ENCODE measurements around the gene KIFC3. TPM values are rescaled to one million over a fixed set of nuclear protein-coding genes. Genes with fewer than 3 reads are reported as not detected.

KIFC3 gene
- total and polyA plus RNA-seq, 2 of the 8 experiments (the other 6 are each of a cell fraction or from before 2014, with no cell fraction given): 2.1 to 7.1 TPM

- Histone ChIP-seq H3K23me2 (ENCODE audit: low read depth, low read length) (no peaks in the 10 kb centered on the region), H3K27ac (ENCODE audit: low read depth, low read length) (no peak overlapping the region), H3K18ac (ENCODE audit: extremely low read depth, low read length) (no peak overlapping the region), H4K20me1 (replicated peaks in 1 of 2; ENCODE audit: control insufficient read depth in 1 of 2, insufficient read depth in 2 of 2, low read length in 2 of 2) (no peaks in the 10 kb centered on the region), H2BK20ac (ENCODE audit: low read length) (no peak overlapping the region), H3K4me2 (ENCODE audit: insufficient read depth in 1 of 2, low read depth in 2 of 2, low read length in 2 of 2) (no peak overlapping the region), H3K27me3 (replicated peaks in 1 of 4; ENCODE audit: control insufficient read depth in 3 of 4, extremely low read depth in 1 of 4, insufficient read depth in 3 of 4, low read length in 3 of 4) (no peaks in the 10 kb centered on the region), H3K56ac (replicated peaks; ENCODE audit: insufficient read length, low read depth, low read length) (no peak overlapping the region), H3K36me3 (ENCODE audit: control insufficient read depth in 2 of 4, insufficient read depth in 4 of 4, low read length in 3 of 4) (no peaks in the 10 kb centered on the region), H4K8ac (ENCODE audit: extremely low read depth, insufficient read depth, low read length) (no peak overlapping the region), H3K9me3 (ENCODE audit: insufficient read depth in 2 of 2, low read depth in 1 of 2, low read length in 1 of 2) (no peaks in the 10 kb centered on the region), H2BK120ac (replicated peaks; ENCODE audit: low read depth, low read length) (no peak overlapping the region), H3K79me2 (ENCODE audit: control insufficient read depth in 1 of 2, insufficient read depth in 2 of 2, low read length in 2 of 2) (no peaks in the 10 kb centered on the region), H3K23ac (ENCODE audit: insufficient read length) (no peak overlapping the region), H4K5ac (ENCODE audit: insufficient read length, low read depth, low read length) (no peak overlapping the region), H2AFZ (ENCODE audit: low read length) (no peak overlapping the region), H3K79me1 (ENCODE audit: low read depth, low read length) (no peaks in the 10 kb centered on the region), H2BK5ac (ENCODE audit: low read depth, low read length) (no peak overlapping the region), H3K4me3 (ENCODE audit: extremely low read depth in 1 of 4, insufficient read depth in 2 of 4, low read depth in 3 of 4, low read length in 4 of 4) (no peak overlapping the region), H3K4me1 (replicated peaks in 1 of 4; ENCODE audit: control insufficient read depth in 3 of 4, insufficient read depth in 4 of 4, low read length in 3 of 4) (peaks cover 0 to 9% (median 7%) of the 10 kb centered on the region in 4 experiments; a peak in 4 of 7 replicates), H4K91ac (replicated peaks; ENCODE audit: insufficient read length, low read length) (no peak overlapping the region), H2BK15ac (ENCODE audit: low read length) (no peak overlapping the region), H3K14ac (ENCODE audit: insufficient read length) (no peak overlapping the region), H3K4ac (replicated peaks; ENCODE audit: insufficient read length, low read depth, low read length) (no peak overlapping the region), H2AK5ac (ENCODE audit: low read depth, low read length) (no peak overlapping the region), H3K9ac (replicated peaks in 1 of 4; ENCODE audit: extremely low read depth in 1 of 4, low read depth in 3 of 4, low read length in 3 of 4) (no peak overlapping the region), H2BK12ac (ENCODE audit: low read depth, low read length) (no peak overlapping the region)
- 90% methylated on average over 13 of the region's 13 CpGs; no CpG with 5 or more reads in 1 of the 2 experiments for WGBS, 2 experiments (ENCODE audit: extremely low coverage in 1 of 2, insufficient coverage in 1 of 2, insufficient read length in 1 of 2, insufficient replicate concordance in 2 of 2, low coverage in 1 of 2, low lambda C conversion rate in 2 of 2, missing lambda C conversion rate in 1 of 2)
- ChIA-PET POLR2A (ENCODE audit: partially characterized antibody) (interaction anchor here (1.1 kb wide), 1 partner anchor 56 kb away, joined by 3 read pairs; the partner anchor contains the start of gene KATNB1), CTCF (ENCODE audit: partially characterized antibody) (interaction anchor here (0.6 to 15.2 kb wide), 10 partner anchors 8 to 155 kb away, joined by 3 to 279 read pairs (median 4); no protein-coding TSS in a partner anchor)
- DNase-seq (ENCODE audit: low read depth in 1 of 2, low spot score in 2 of 2) (no peak), FAIRE-seq (no peak)
- TF ChIP-seq TAF7 (optimal IDR thresholded peaks at IDR 0.05; ENCODE audit: borderline replicate concordance, low read depth, low read length) (no peak), HDAC2 (IDR thresholded peaks at IDR 0.05; ENCODE audit: borderline replicate concordance in 1 of 2, low read depth in 2 of 2, low read length in 2 of 2) (no peak), CEBPB (IDR thresholded peaks at IDR 0.05; ENCODE audit: low read depth, low read length) (no peak), CBX5 (IDR thresholded peaks at IDR 0.05; ENCODE audit: low read depth, low read length) (no peak), CTCF (IDR thresholded peaks at IDR 0.05; ENCODE audit: control extremely low read depth in 1 of 3, insufficient read depth in 1 of 3, low read depth in 1 of 3, low read length in 3 of 3) (no peak), SP2 (IDR thresholded peaks at IDR 0.05; ENCODE audit: low read length) (no peak), CTBP2 (IDR thresholded peaks at IDR 0.05; ENCODE audit: borderline replicate concordance, insufficient read depth, insufficient read length, low read length) (no peak), CREB1 (IDR thresholded peaks at IDR 0.05) (no peak), EGR1 (IDR thresholded peaks at IDR 0.05; ENCODE audit: borderline replicate concordance, low read depth, low read length) (no peak), KDM4A (IDR thresholded peaks at IDR 0.05; ENCODE audit: low read depth, low read length, severe bottlenecking) (no peak)
Measured at GRCh38 chr16:57791195-57791892, 10.9 kb downstream of the KIFC3 start.
